Measurements from ENCODE around the gene BRI3BP. TPM values are rescaled to one million over a fixed set of nuclear protein-coding genes. Genes with fewer than 3 reads are reported as not detected.
"Not testable (repeated sequence)": the region's sequence is repeated elsewhere in the genome, so short reads cannot be mapped to it uniquely, and the experiment has no call there.

BRI3BP gene
- total RNA-seq, 1 donor from 2014 or later, result 3.6 TPM

DNA sequence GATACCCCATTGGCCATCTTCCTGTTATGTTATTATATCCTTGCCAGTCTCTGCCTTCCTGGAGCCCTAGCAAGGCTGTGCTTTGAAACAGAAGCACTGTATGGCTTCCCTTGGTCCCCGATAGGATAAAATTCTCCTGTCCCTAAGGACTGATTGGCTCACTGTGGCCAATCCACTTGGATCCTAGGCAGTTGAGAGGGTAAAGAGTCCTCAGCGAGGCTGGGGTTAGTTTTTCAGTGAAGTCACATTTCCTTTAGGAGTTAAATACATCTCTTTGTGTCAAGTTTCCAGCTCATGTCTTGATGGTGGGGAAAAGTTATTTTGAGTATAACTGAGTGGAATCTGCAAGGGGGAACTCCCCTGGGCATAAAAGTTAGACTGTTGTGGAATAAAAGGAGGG lies 79.1 kb downstream of the BRI3BP start:
- no peaks in the 10 kb centered on the region for H3K4me1 ChIP-seq (ENCODE audit: insufficient read depth, low read length)
- DNase-seq (ENCODE audit: low read depth) (no peak), FAIRE-seq (no peak)
- peak overlapping the region; percentile 47 for H3K27ac Mint-ChIP-seq (ENCODE audit: unreplicated experiment)
- TF ChIP-seq, protein P1, sequence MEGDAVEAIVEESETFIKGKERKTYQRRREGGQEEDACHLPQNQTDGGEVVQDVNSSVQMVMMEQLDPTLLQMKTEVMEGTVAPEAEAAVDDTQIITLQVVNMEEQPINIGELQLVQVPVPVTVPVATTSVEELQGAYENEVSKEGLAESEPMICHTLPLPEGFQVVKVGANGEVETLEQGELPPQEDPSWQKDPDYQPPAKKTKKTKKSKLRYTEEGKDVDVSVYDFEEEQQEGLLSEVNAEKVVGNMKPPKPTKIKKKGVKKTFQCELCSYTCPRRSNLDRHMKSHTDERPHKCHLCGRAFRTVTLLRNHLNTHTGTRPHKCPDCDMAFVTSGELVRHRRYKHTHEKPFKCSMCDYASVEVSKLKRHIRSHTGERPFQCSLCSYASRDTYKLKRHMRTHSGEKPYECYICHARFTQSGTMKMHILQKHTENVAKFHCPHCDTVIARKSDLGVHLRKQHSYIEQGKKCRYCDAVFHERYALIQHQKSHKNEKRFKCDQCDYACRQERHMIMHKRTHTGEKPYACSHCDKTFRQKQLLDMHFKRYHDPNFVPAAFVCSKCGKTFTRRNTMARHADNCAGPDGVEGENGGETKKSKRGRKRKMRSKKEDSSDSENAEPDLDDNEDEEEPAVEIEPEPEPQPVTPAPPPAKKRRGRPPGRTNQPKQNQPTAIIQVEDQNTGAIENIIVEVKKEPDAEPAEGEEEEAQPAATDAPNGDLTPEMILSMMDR (IDR thresholded peaks at IDR 0.05; ENCODE audit: insufficient read depth, low read depth, low read length), result no peak
- no peak for TF ChIP-seq EZH2 (IDR thresholded peaks at IDR 0.05; ENCODE audit: insufficient read depth, low read length)
- H3K79me2 ChIP-seq (ENCODE audit: insufficient read depth, low read length), result peaks cover 21% of the 10 kb centered on the region
- H3K27me3 Mint-ChIP-seq (ENCODE audit: low read depth, unreplicated experiment), result no peaks in the 10 kb centered on the region
- H2AFZ ChIP-seq (ENCODE audit: low read depth, low read length), result no peak overlapping the region
- H3K9me3 ChIP-seq (ENCODE audit: insufficient read depth, low read depth, low read length), result no peaks in the 10 kb centered on the region
- no peak overlapping the region for H3K4me2 ChIP-seq (ENCODE audit: low read length)
- peaks cover 14% of the 10 kb centered on the region for H3K36me3 ChIP-seq (ENCODE audit: insufficient read depth, low read length)
- no peaks in the 10 kb centered on the region for H3K4me1 Mint-ChIP-seq (ENCODE audit: low read depth, unreplicated experiment)
- no peak overlapping the region for H3K9ac ChIP-seq (ENCODE audit: low read length)
- H3K27ac ChIP-seq (ENCODE audit: low read depth, low read length), result no peak overlapping the region
- H3K9me3 Mint-ChIP-seq (ENCODE audit: unreplicated experiment), result no peaks in the 10 kb centered on the region
- H3K4me3 Mint-ChIP-seq (ENCODE audit: unreplicated experiment), result no peak overlapping the region
- peaks cover 66% of the 10 kb centered on the region for H4K20me1 ChIP-seq (ENCODE audit: insufficient read depth, low read length)
- H3K36me3 Mint-ChIP-seq (ENCODE audit: low read depth, unreplicated experiment), result peaks cover 23% of the 10 kb centered on the region
- no peaks in the 10 kb centered on the region for H3K27me3 ChIP-seq (ENCODE audit: insufficient read depth, low read length)
- H3K4me3 ChIP-seq (ENCODE audit: insufficient read depth, low read depth, low read length), result no peak overlapping the region

DNA sequence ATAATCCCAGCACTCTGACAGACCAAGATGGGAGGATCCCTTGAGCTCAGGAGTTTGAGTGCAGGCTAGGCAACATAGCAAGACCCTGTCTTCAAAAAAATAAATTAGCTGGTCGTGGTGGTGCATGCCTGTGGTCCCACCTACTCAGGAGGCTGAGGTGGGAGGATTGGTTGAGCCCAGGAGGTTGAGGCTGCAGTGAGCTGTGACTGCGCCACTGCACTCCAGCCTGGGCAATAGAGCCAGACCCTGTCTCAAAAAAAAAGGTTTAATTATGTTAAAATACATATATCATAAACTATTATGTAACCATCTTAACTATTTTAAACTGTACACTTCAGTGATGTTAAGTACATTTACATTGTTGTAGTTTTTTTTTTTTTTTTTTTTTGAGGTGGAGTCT lies 80.8 kb downstream of the BRI3BP start:
- not testable (repeated sequence) for H3K27me3 Mint-ChIP-seq (ENCODE audit: low read depth, unreplicated experiment); H2AFZ ChIP-seq (ENCODE audit: low read depth, low read length); H3K4me1 Mint-ChIP-seq (ENCODE audit: low read depth, unreplicated experiment); H3K4me3 ChIP-seq (ENCODE audit: insufficient read depth, low read depth, low read length); H3K27ac ChIP-seq (ENCODE audit: low read depth, low read length); H3K9me3 Mint-ChIP-seq (ENCODE audit: unreplicated experiment); H3K27ac Mint-ChIP-seq (ENCODE audit: unreplicated experiment); H3K27me3 ChIP-seq (ENCODE audit: insufficient read depth, low read length); H3K9me3 ChIP-seq (ENCODE audit: insufficient read depth, low read depth, low read length); H3K4me3 Mint-ChIP-seq (ENCODE audit: unreplicated experiment); FAIRE-seq; H3K4me2 ChIP-seq (ENCODE audit: low read length); H3K4me1 ChIP-seq (ENCODE audit: insufficient read depth, low read length); H3K9ac ChIP-seq (ENCODE audit: low read length); DNase-seq (ENCODE audit: low read depth)
- Histone ChIP-seq H3K36me3 (ENCODE audit: insufficient read depth, low read length) (peaks cover 16% of the 10 kb centered on the region), H3K79me2 (ENCODE audit: insufficient read depth, low read length) (peaks cover 13% of the 10 kb centered on the region), H4K20me1 (ENCODE audit: insufficient read depth, low read length) (peaks cover 48% of the 10 kb centered on the region)
- peaks cover 22% of the 10 kb centered on the region for H3K36me3 Mint-ChIP-seq (ENCODE audit: low read depth, unreplicated experiment)

DNA sequence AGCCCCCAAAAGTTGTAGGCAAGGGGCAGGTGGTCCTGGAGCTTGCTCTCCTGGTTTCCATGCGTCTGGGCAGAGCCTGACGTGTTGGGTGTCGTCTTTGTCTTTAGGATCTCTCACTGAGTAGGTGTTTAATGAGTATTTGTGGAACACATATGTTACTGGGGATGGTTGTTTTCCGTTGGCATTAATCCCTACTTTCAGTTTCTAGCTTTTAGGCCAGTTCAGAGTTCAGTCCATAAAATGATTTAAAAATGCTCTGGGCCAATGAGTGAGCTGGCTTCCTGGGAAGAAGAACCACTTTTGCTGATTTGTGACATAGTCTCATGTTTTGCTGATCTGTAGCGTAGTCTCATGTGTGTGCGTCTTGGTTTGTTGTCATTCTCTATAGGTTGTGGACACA lies 82.7 kb downstream of the BRI3BP start:
- Histone ChIP-seq H3K27me3 (ENCODE audit: insufficient read depth, low read length) (no peaks in the 10 kb centered on the region), H3K9ac (ENCODE audit: low read length) (no peak overlapping the region), H3K4me1 (ENCODE audit: insufficient read depth, low read length) (no peaks in the 10 kb centered on the region), H4K20me1 (ENCODE audit: insufficient read depth, low read length) (peaks cover 30% of the 10 kb centered on the region), H3K4me2 (ENCODE audit: low read length) (no peak overlapping the region), H3K36me3 (ENCODE audit: insufficient read depth, low read length) (peaks cover 16% of the 10 kb centered on the region), H2AFZ (ENCODE audit: low read depth, low read length) (no peak overlapping the region), H3K4me3 (ENCODE audit: insufficient read depth, low read depth, low read length) (no peak overlapping the region), H3K79me2 (ENCODE audit: insufficient read depth, low read length) (peaks cover 5% of the 10 kb centered on the region), H3K9me3 (ENCODE audit: insufficient read depth, low read depth, low read length) (no peaks in the 10 kb centered on the region), H3K27ac (ENCODE audit: low read depth, low read length) (no peak overlapping the region)
- Mint-ChIP-seq H3K9me3 (ENCODE audit: unreplicated experiment) (no peaks in the 10 kb centered on the region), H3K27me3 (ENCODE audit: low read depth, unreplicated experiment) (no peaks in the 10 kb centered on the region), H3K4me1 (ENCODE audit: low read depth, unreplicated experiment) (no peaks in the 10 kb centered on the region), H3K27ac (ENCODE audit: unreplicated experiment) (no peak overlapping the region), H3K4me3 (ENCODE audit: unreplicated experiment) (no peak overlapping the region), H3K36me3 (ENCODE audit: low read depth, unreplicated experiment) (peaks cover 24% of the 10 kb centered on the region)
- no peak for TF ChIP-seq EZH2 (IDR thresholded peaks at IDR 0.05; ENCODE audit: insufficient read depth, low read length)
- TF ChIP-seq, protein P1 (IDR thresholded peaks at IDR 0.05; ENCODE audit: insufficient read depth, low read depth, low read length), result no peak
- FAIRE-seq, result no peak
- DNase-seq (ENCODE audit: low read depth), result no peak
